GM12874 (cell line): ENCODE data around the gene MPZL1.

Experiments
- TF ChIP-seq, protein P1 (sequence below): IDR thresholded peaks from 2 replicates; pipeline ENCODE4 v1.5.1; 2011; ENCODE audit warnings: low read depth, mild to moderate bottlenecking, control low read depth, low read length, moderate library complexity; ENCODE audit not compliant: insufficient read depth

MPZL1 gene

DNA sequence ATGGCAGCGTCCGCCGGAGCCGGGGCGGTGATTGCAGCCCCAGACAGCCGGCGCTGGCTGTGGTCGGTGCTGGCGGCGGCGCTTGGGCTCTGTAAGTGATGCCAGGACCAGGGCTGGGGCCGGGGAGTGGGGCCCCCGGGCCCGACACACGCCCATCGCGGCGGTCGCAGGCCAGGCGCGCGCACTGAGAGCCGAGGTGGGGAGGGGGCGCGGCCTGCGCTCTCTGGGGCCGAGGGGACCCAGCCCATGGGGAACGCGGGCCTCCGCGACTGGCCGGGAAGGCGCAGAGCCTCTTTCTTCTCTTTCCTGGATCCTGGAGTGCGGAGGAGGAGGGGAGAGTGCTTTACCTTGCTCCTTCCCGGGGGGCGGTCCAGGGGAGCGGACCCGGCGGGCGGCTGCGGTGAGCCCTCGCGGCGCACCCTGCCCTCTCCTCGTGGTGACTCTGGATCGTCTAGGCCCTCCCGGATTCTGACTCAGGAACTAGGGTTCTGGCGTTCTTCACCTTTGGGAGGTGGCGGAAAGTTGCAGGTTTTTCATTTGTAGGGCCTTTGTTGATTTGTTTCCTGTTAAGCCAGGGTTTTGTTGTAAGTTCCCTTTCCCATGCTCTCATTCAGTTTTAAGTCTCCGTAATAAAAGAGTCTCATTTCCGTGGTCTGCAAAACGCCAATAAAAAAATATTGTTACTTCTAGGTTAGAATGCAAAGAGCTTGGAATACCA is 529 bp downstream of the MPZL1 start:
- TF ChIP-seq, protein P1, sequence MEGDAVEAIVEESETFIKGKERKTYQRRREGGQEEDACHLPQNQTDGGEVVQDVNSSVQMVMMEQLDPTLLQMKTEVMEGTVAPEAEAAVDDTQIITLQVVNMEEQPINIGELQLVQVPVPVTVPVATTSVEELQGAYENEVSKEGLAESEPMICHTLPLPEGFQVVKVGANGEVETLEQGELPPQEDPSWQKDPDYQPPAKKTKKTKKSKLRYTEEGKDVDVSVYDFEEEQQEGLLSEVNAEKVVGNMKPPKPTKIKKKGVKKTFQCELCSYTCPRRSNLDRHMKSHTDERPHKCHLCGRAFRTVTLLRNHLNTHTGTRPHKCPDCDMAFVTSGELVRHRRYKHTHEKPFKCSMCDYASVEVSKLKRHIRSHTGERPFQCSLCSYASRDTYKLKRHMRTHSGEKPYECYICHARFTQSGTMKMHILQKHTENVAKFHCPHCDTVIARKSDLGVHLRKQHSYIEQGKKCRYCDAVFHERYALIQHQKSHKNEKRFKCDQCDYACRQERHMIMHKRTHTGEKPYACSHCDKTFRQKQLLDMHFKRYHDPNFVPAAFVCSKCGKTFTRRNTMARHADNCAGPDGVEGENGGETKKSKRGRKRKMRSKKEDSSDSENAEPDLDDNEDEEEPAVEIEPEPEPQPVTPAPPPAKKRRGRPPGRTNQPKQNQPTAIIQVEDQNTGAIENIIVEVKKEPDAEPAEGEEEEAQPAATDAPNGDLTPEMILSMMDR, result no peak

DNA sequence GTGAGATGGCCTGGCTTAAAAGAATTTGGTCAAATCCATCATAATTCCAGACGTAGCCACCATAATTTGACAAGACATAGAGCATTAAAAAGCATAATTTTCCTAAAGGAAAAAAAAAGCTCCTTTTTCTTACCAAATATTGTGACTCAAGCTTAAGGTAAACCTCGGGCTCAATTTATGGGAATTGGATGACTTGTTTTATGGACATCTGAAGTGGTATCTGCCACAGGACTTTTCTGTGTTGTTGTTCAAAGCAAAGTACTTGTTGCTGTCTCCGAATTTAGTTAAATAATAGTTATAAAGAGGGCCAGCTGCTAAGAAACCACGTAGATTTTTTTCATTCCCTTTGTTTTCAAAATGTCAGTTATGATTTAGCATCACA is 1.1 kb downstream of the MPZL1 start:
- TF ChIP-seq, protein P1, result no peak

DNA sequence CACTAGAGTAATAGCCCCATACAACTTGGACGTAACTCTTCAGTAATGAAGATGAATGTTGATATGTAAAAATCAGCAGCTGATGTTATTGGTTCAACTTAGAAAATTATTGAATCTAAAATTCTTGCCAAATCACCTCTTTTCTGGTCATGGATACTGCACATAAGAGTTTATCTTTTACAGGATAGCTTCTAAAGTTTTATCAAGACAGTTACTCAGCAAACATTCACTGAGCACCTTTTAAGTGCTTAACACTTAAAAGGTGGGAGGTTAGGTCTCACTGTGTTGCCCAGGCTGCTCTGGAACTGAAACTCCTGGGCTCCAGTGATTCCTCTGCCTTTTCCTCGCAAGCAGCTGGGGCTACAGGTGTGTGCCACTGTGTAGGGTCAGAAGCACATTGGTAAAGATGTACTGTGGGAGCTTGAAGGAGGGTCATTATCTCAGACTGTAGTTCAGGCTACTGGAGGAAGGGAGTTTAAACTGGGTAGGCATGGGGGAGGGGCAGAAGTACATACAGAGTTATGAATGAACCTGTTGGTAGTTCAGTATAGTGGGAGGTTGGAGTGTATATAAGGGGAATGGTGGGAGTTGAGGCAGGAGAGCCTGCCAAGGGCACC is 2.0 kb downstream of the MPZL1 start:
- TF ChIP-seq, protein P1, result no peak

DNA sequence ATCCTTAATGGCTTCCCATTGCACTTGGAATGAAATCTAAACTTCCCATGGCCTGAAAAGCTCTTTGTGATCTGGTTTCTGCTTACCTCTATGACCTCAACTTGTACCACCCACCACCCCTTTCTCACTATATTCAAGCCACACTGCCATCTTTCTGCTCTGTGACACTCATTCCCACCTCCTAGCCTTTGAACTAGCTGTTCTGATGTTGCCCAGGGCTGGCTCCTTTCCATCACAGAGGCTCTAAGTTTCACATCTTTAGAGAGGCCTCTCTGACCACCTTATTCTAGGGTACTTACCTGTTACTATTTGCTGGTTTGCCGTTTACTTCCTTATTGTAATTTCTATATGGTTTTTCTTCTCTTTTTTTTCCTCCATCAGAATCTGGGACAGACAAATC is 4.2 kb downstream of the MPZL1 start:
- TF ChIP-seq, protein P1, result no peak

DNA sequence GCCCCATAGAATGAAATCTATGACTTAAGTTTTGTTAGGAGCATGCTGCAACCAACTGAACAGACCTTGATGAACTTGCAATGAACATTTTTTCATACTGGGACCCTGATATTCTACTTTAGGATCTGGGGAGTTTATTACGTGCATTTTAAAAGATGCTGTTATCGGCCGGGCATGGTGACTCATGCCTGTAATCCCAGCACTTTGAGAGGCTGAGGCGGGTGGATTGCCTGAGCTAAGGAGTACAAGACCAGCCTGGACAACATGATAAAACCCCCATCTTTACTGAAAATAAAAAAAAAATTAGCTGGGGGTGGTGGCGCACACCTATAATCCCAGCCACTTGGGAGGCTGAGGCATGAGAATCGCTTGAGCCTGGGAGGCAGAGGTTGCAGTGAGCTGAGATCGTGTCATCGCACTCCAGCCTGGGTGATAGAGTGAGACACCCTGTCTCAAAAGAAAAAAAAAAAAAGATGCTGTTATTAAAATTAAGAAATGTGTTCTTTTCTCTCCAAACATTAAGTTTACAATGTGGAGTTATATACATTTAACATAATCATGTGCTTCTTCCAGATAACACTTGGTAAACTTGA is 7.1 kb downstream of the MPZL1 start:
- TF ChIP-seq, protein P1, result no peak

DNA sequence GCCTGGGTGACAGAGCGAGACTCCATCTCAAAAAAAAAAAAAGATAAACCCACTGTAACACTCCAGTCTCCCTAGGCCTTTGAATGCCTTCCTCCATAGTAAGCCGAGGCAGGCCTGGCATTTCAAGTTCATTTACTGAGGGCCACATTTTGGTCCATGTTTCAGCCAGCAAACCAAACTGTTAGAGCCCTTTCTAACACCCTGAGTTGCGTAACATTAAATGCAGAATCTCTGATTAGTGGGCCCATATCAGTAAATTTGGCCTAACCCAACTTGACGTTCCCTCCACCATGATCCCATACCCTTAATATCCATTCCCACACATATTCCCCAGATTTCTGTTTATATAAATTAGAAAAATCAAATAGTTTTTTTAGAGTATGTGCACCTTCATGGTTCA is 12.4 kb downstream of the MPZL1 start:
- TF ChIP-seq, protein P1, result no peak

DNA sequence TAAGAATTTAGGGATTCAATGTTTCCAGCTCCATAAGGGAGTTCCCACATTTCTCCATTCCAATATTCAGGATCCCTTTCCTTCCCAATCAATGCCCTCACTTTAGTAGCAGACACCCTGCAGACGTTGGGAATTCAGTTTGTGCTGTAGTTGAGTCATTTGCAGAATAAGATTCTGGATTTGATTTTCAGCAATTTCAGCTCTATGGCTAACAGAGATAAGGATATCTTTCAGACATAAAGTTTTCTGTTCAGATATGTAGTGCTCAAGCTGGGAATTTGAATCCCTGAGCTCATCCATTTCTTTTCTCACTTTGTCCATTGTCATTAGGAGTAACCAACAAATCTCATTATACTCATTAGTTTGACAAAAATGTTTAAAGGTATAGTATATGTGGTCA is 13.1 kb downstream of the MPZL1 start:
- TF ChIP-seq, protein P1, result no peak
